ENCODE data around the gene KIF5A.
"Not testable (repeated sequence)": the region's sequence is repeated elsewhere in the genome, so short reads cannot be mapped to it uniquely, and the experiment has no call there.

The KIF5A gene

GRCh38 chr12:57513266-57513665 lies 36.6 kb upstream of the KIF5A start:
- no peak overlapping the region for H3K4me3 ChIP-seq (ENCODE audit: low read depth, low read length)
- TF ChIP-seq CTCF (IDR thresholded peaks at IDR 0.05; ENCODE audit: borderline replicate concordance, insufficient read depth, low read depth, low read length): no peak

- H3K4me3 ChIP-seq (ENCODE audit: low read depth, low read length): not testable (repeated sequence)
These were observed 36.2 kb upstream of the KIF5A start for GRCh38 chr12:57513677-57514076.

- not testable (repeated sequence) for H3K4me3 ChIP-seq (ENCODE audit: low read depth, low read length)
These were observed 35.6 kb upstream of the KIF5A start for GRCh38 chr12:57514246-57514645.

- no peak overlapping the region for H3K4me3 ChIP-seq (ENCODE audit: low read depth, low read length)
These were observed 35.0 kb upstream of the KIF5A start for GRCh38 chr12:57514720-57515407.

GRCh38 chr12:57515408-57515933 lies 34.4 kb upstream of the KIF5A start:
- no peak overlapping the region for H3K4me3 ChIP-seq (ENCODE audit: low read depth, low read length)
- TF ChIP-seq CTCF (IDR thresholded peaks at IDR 0.05; ENCODE audit: borderline replicate concordance, insufficient read depth, low read depth, low read length): no peak

More at GRCh38 chr12:57514720-57515407, 35.0 kb upstream of the KIF5A start:
- no peak for TF ChIP-seq CTCF (IDR thresholded peaks at IDR 0.05; ENCODE audit: borderline replicate concordance, insufficient read depth, low read depth, low read length)

GRCh38 chr12:57515934-57516541 lies 33.8 kb upstream of the KIF5A start:
- TF ChIP-seq CTCF (IDR thresholded peaks at IDR 0.05; ENCODE audit: borderline replicate concordance, insufficient read depth, low read depth, low read length): no peak
- H3K4me3 ChIP-seq (ENCODE audit: low read depth, low read length): no peak overlapping the region

- H3K4me3 ChIP-seq (ENCODE audit: low read depth, low read length): no peak overlapping the region
These were observed 33.2 kb upstream of the KIF5A start for GRCh38 chr12:57516617-57517153.

More at GRCh38 chr12:57516617-57517153, 33.2 kb upstream of the KIF5A start:
- TF ChIP-seq CTCF (IDR thresholded peaks at IDR 0.05; ENCODE audit: borderline replicate concordance, insufficient read depth, low read depth, low read length): no peak
